ENCODE data around the gene SLC48A1. TPM values are rescaled to one million over a fixed set of nuclear protein-coding genes. Genes with fewer than 3 reads are reported as not detected.

Gene SLC48A1
- total and polyA plus RNA-seq, 10 of the 15 experiments (the other 5 are each of a cell fraction or from before 2014, with no cell fraction given), result 1.1 to 4.9 (median 1.9) TPM

DNA sequence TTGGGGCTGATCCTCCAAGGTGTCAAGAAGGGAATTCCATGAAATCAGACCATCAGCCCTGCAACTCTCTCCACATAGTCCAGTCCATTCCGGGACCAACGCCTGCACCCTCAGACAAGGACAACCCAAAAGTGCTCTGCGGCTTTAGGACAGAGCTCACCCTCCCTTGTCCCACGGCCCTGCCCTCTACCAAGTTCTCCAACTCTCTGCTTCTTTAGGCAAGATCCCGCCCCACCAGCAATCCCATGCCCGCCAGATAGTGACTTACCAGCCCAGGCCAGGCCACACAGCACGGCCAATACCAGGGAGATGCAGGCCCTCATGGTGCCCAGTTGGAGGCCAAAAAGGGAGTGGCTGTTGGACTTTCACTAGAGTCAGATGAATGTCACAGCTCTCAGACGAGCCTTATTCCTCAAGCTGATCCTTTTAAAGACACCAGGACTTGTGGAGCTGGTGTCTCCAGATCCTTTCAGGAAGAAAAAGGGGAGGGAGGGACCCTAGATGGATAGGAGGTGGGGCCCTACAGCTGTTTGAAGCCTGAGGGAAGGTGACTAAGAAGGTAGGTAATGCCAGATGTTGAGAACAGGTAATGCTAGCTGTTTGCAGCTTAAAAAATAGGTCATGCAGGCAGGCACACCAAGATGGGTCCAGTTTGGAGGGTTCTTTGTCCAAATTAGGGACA lies 47.8 kb upstream of the SLC48A1 start, which contains the start of gene ENDOU:
Gene ENDOU, minus strand, starts transcription at position 400 of the 682 bp plus-strand sequence. Its CDS starts 77 bp downstream, at position 323.
- no peak within 1 kb of the TSS for H3K4me3 ChIP-seq
- in situ Hi-C loops (cut with MboI) (no loop called here), intact Hi-C loops (cut with micrococcal nuclease; ENCODE audit: unreplicated experiment) (no loop called here)
- H3K79me2 ChIP-seq (ENCODE audit: control insufficient read depth, insufficient read depth, low read length), result no peaks in the 10 kb centered on the region
- no peaks in the 10 kb centered on the region for H3K27me3 ChIP-seq (replicated peaks in 1 of 2; ENCODE audit: control insufficient read depth in 2 of 2, insufficient read depth in 2 of 2, low read length in 1 of 2)
- no peak within 1 kb of the TSS for H3K27ac ChIP-seq (ENCODE audit: control insufficient read depth, insufficient read depth)
- 0 out of 2 replicates have a peak within 1 kb of the TSS, but pooled peaks have one; percentile 28 for H3K4me2 ChIP-seq (ENCODE audit: control insufficient read depth, insufficient read depth)
- H3K36me3 ChIP-seq (ENCODE audit: control insufficient read depth in 2 of 2, insufficient read depth in 2 of 2, low read length in 1 of 2), result no peaks in the 10 kb centered on the region; a peak in 1 of 4 replicates
- no peaks in the 10 kb centered on the region for H3K9me3 ChIP-seq (replicated peaks; ENCODE audit: control insufficient read depth, insufficient read depth, low read length)
- peaks cover 18% of the 10 kb centered on the region for H3K4me1 ChIP-seq (ENCODE audit: control insufficient read depth, insufficient read depth, low read length)
- CTCF ChIA-PET, result interaction anchor here (0.6 to 7.2 kb wide), 12 partner anchors 9 to 296 kb away, joined by 3 to 87 read pairs (median 3); partner anchors contain the start of gene RPAP3
- FAIRE-seq (no peak), ATAC-seq (no peak), DNase-seq (ENCODE audit: low read depth, low spot score) (no peak)
- no peak for TF ChIP-seq HDAC2 (IDR thresholded peaks at IDR 0.05)
- no peak for TF ChIP-seq FOS (IDR thresholded peaks at IDR 0.05; ENCODE audit: borderline replicate concordance, extremely low read depth, insufficient read length)
- TF ChIP-seq HCFC1 (IDR thresholded peaks at IDR 0.05; ENCODE audit: low read length), result no peak
- TF ChIP-seq PML (IDR thresholded peaks at IDR 0.05; ENCODE audit: low read length), result no peak
- no peak for TF ChIP-seq SMAD1 (IDR thresholded peaks at IDR 0.05; ENCODE audit: low read depth, partially characterized antibody)
- no peak for TF ChIP-seq RAD51 (IDR thresholded peaks at IDR 0.05)
- TF ChIP-seq, protein P1, sequence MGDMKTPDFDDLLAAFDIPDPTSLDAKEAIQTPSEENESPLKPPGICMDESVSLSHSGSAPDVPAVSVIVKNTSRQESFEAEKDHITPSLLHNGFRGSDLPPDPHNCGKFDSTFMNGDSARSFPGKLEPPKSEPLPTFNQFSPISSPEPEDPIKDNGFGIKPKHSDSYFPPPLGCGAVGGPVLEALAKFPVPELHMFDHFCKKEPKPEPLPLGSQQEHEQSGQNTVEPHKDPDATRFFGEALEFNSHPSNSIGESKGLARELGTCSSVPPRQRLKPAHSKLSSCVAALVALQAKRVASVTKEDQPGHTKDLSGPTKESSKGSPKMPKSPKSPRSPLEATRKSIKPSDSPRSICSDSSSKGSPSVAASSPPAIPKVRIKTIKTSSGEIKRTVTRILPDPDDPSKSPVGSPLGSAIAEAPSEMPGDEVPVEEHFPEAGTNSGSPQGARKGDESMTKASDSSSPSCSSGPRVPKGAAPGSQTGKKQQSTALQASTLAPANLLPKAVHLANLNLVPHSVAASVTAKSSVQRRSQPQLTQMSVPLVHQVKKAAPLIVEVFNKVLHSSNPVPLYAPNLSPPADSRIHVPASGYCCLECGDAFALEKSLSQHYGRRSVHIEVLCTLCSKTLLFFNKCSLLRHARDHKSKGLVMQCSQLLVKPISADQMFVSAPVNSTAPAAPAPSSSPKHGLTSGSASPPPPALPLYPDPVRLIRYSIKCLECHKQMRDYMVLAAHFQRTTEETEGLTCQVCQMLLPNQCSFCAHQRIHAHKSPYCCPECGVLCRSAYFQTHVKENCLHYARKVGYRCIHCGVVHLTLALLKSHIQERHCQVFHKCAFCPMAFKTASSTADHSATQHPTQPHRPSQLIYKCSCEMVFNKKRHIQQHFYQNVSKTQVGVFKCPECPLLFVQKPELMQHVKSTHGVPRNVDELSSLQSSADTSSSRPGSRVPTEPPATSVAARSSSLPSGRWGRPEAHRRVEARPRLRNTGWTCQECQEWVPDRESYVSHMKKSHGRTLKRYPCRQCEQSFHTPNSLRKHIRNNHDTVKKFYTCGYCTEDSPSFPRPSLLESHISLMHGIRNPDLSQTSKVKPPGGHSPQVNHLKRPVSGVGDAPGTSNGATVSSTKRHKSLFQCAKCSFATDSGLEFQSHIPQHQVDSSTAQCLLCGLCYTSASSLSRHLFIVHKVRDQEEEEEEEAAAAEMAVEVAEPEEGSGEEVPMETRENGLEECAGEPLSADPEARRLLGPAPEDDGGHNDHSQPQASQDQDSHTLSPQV (IDR thresholded peaks at IDR 0.05), result no peak
- TF ChIP-seq NFXL1 (IDR thresholded peaks at IDR 0.05; ENCODE audit: borderline replicate concordance), result no peak
- TF ChIP-seq CBX5 (IDR thresholded peaks at IDR 0.05; ENCODE audit: low read depth), result no peak
- no peak for TF ChIP-seq CBFB (IDR thresholded peaks at IDR 0.05; ENCODE audit: low read depth)
- TF ChIP-seq CEBPB (IDR thresholded peaks at IDR 0.05; ENCODE audit: borderline replicate concordance in 1 of 2, low read depth in 2 of 2, low read length in 2 of 2), result no peak
- H4K20me1 ChIP-seq (ENCODE audit: control insufficient read depth, insufficient read depth), result no peaks in the 10 kb centered on the region
- 93% methylated on average over 8 of the region's 8 CpGs for WGBS (ENCODE audit: insufficient coverage, insufficient replicate concordance, low lambda C conversion rate, missing lambda C conversion rate)
- RAD21 ChIA-PET (ENCODE audit: unreplicated experiment), result interaction anchor here (0.9 to 7.9 kb wide), 8 partner anchors 8 to 113 kb away, joined by 3 to 42 read pairs (median 4); no protein-coding TSS in a partner anchor
- H2AFZ ChIP-seq (ENCODE audit: control insufficient read depth, low read depth, low read length), result peak within 1 kb of the TSS; percentile 16; the same call in 1 of the 2 replicates
- BruUV-seq (replicated peaks), result no TSS peak
- SMC1A ChIA-PET (ENCODE audit: uncharacterized antibody, unreplicated experiment), result interaction anchor here (0.5 to 7.9 kb wide), 8 partner anchors 10 to 110 kb away, joined by 3 to 60 read pairs (median 9); partner anchors contain the start of gene RPAP3
- H3K9ac ChIP-seq (ENCODE audit: control insufficient read depth, insufficient read depth, low read length), result no peak within 1 kb of the TSS
- POLR2A ChIA-PET, result interaction anchor here (1.3 kb wide), 1 partner anchor 35 kb away, joined by 3 read pairs; no protein-coding TSS in a partner anchor
